GM12878 (cell line): ENCODE measurements around the gene RAD51B. TPM values are rescaled to one million over a fixed set of nuclear protein-coding genes. Genes with fewer than 3 reads are reported as not detected.

ENCODE experiments used
- ATAC-seq: fragments of 200-7000 bp; cut with Tn5 transposase; 3 replicates; pipeline ENCODE4 v1.9.1; 2020; ENCODE audit warnings: mild to moderate bottlenecking, moderate library complexity
- BruUV-seq: library from RNA; stranded (reverse); fragments of 400-500 nt; replicated peaks from 2 replicates; lab custom pipeline; 2021; lab: Mats Ljungman, UMichigan
- CTCF ChIA-PET: fragments of 300-600 bp; sonication (Branson Sonifier 250); formaldehyde crosslinking; extraction: SDS; loops from one replicate; lab custom pipeline; 2021; ENCODE audit warnings: inconsistent platforms; lab: Yijun Ruan, JAX
- POLR2A ChIA-PET: fragments of 350-600 bp; formaldehyde crosslinking; extraction: SDS; loops from one replicate; lab custom pipeline; 2021; ENCODE audit warnings: inconsistent platforms; lab: Charles Lee
- RAD21 ChIA-PET: fragments of 300-600 bp; sonication (Branson Sonifier 250); formaldehyde crosslinking; loops from one replicate; lab custom pipeline; 2023; ENCODE audit warnings: antibody characterized with exemption; ENCODE audit not compliant: unreplicated experiment; lab: Charles Lee
- SMC1A ChIA-PET: fragments of 300-600 bp; sonication (Branson Sonifier 250); formaldehyde crosslinking; loops from one replicate; lab custom pipeline; 2023; ENCODE audit not compliant: unreplicated experiment, uncharacterized antibody; lab: Charles Lee
- DNase-seq: peaks from one replicate; pipeline ENCODE4 v3.0.0-alpha.2; 2011; ENCODE audit warnings: low read depth, low spot score
- FAIRE-seq: peaks from 3 replicates; lab custom pipeline; 2011; peaks lifted over from hg19 to GRCh38; lab: Jason Lieb, UNC
- H2AFZ ChIP-seq: 2 replicates; pipeline ENCODE4 v1.6.0; 2011; ENCODE audit warnings: low read depth, low read length, control low read depth; ENCODE audit not compliant: control insufficient read depth
- H3K27ac ChIP-seq: 2 replicates; pipeline ENCODE4 v1.5.1; 2011; ENCODE audit warnings: control low read depth; ENCODE audit not compliant: control insufficient read depth, insufficient read depth
- H3K27me3 ChIP-seq, 2 experiments: replicated peaks in 1 of 2; 2 replicates each; pipeline versions ENCODE4 v1.6.0 to v1.6.1; 2011; ENCODE audit warnings: low read length in 1 of 2; ENCODE audit not compliant: control insufficient read depth in 2 of 2, insufficient read depth in 2 of 2
- H3K36me3 ChIP-seq, 2 experiments: 2 replicates each; pipeline ENCODE4 v1.5.1; 2011; ENCODE audit warnings: low read length in 1 of 2; ENCODE audit not compliant: control insufficient read depth in 2 of 2, insufficient read depth in 2 of 2
- H3K4me1 ChIP-seq: 2 replicates; pipeline ENCODE4 v1.6.1; 2011; ENCODE audit warnings: mild to moderate bottlenecking, low read length, moderate library complexity, mixed read lengths; ENCODE audit not compliant: control insufficient read depth, insufficient read depth
- H3K4me2 ChIP-seq: 2 replicates; pipeline ENCODE4 v1.6.0; 2011; ENCODE audit warnings: control low read depth; ENCODE audit not compliant: control insufficient read depth, insufficient read depth
- H3K4me3 ChIP-seq: fragments of 200-600 bp; sonication (generic); 2 replicates; pipeline ENCODE4 v1.5.1; 2016
- H3K79me2 ChIP-seq: 2 replicates; pipeline ENCODE4 v1.6.0; 2011; ENCODE audit warnings: low read length; ENCODE audit not compliant: control insufficient read depth, insufficient read depth
- H3K9ac ChIP-seq: 2 replicates; pipeline ENCODE4 v1.8.0; 2011; ENCODE audit warnings: low read length, control low read depth, mixed read lengths; ENCODE audit not compliant: control insufficient read depth, insufficient read depth
- H3K9me3 ChIP-seq: replicated peaks from 3 replicates; pipeline ENCODE4 v1.5.1; 2011; ENCODE audit warnings: mild to moderate bottlenecking, low read length; ENCODE audit not compliant: control insufficient read depth, insufficient read depth
- H4K20me1 ChIP-seq: 2 replicates; pipeline ENCODE4 v1.6.0; 2011; ENCODE audit not compliant: control insufficient read depth, insufficient read depth
- BACH1 ChIP-seq: fragments of 450-650 bp; IDR thresholded peaks from 2 replicates; pipeline ENCODE4 v1.6.1; 2017; ENCODE audit warnings: mild to moderate bottlenecking, borderline replicate concordance
- BRCA1 ChIP-seq: IDR thresholded peaks from 2 replicates; pipeline ENCODE4 v1.6.1; 2011; ENCODE audit warnings: low read depth, low read length, improper control_type of control experiment
- CREM ChIP-seq: IDR thresholded peaks from 2 replicates; pipeline ENCODE4 v1.6.1; 2014; ENCODE audit warnings: antibody characterized with exemption, low read depth
- FOXM1 ChIP-seq: IDR thresholded peaks from 2 replicates; pipeline ENCODE4 v1.6.1; 2012; ENCODE audit warnings: low read depth, mild to moderate bottlenecking, inconsistent platforms, low read length, moderate library complexity
- MYC ChIP-seq: IDR thresholded peaks from 2 replicates; pipeline ENCODE4 v1.6.1; 2011; ENCODE audit warnings: mild to moderate bottlenecking, low read length, moderate library complexity, inconsistent platforms; ENCODE audit not compliant: insufficient read depth, insufficient replicate concordance, insufficient read length, severe bottlenecking
- NRF1 ChIP-seq: conservative IDR thresholded peaks from 2 replicates; pipeline ENCODE4 v1.6.1; 2011; ENCODE audit warnings: mild to moderate bottlenecking, low read depth, low read length, improper control_type of control experiment
- POLR2A ChIP-seq: IDR thresholded peaks from 2 replicates; pipeline ENCODE4 v1.6.1; 2011; ENCODE audit warnings: low read depth, mild to moderate bottlenecking, low read length
- POLR2AphosphoS5 ChIP-seq: IDR thresholded peaks from 2 replicates; pipeline ENCODE4 v1.6.1; 2011; ENCODE audit warnings: mild to moderate bottlenecking, low read length, inconsistent platforms
- RBBP5 ChIP-seq: fragments of 200-600 bp; sonication (generic); conservative IDR thresholded peaks from 2 replicates; pipeline ENCODE4 v1.6.1; 2016
- RUNX3 ChIP-seq: IDR thresholded peaks from 2 replicates; pipeline ENCODE4 v1.6.1; 2012; ENCODE audit warnings: low read length, inconsistent platforms
- SREBF2 ChIP-seq: IDR thresholded peaks from 2 replicates; pipeline ENCODE4 v1.6.1; 2012; ENCODE audit warnings: mild to moderate bottlenecking, low read length
- TCF3 ChIP-seq: IDR thresholded peaks from 2 replicates; pipeline ENCODE4 v1.6.1; 2012; ENCODE audit warnings: low read depth, mild to moderate bottlenecking, low read length, borderline replicate concordance; ENCODE audit not compliant: insufficient read depth
- ZBED1 ChIP-seq: IDR thresholded peaks from 2 replicates; pipeline ENCODE4 v1.6.1; 2016; ENCODE audit warnings: borderline replicate concordance
- ZNF207 ChIP-seq: fragments of 450-650 bp; IDR thresholded peaks from 2 replicates; pipeline ENCODE4 v1.6.1; 2014; ENCODE audit warnings: antibody characterized with exemption, mild to moderate bottlenecking, borderline replicate concordance
- WGBS: methylation state at CpG from one replicate; pipeline ENCODE4 v1.1.6; 2016; ENCODE audit warnings: low lambda C conversion rate; ENCODE audit not compliant: insufficient replicate concordance, insufficient coverage; ENCODE audit errors: missing lambda C conversion rate; 5-methylcytosine and 5-hydroxymethylcytosine counted together
- in situ Hi-C: fragments of 300-500 bp; cut with MboI; formaldehyde crosslinking; loops from 9 replicates; pipeline ENCODE4 v1.14.3; 2018; ENCODE audit warnings: mixed read lengths
- intact Hi-C: fragments of 100-400 bp; cut with micrococcal nuclease; formaldehyde crosslinking; loops from one replicate; pipeline ENCODE4 v1.14.2; 2022; ENCODE audit not compliant: unreplicated experiment
- polyA plus RNA-seq, 11 experiments: library from polyadenylated mRNA; depleted of rRNA in 4 of 11; unstranded in 6 of 11; stranded (reverse) in 5 of 11; fragments of >200 nt; fragmentation: Nextera tagmentation in 4 of 11; fragmentation: Illumina TruSeq in 1 of 11; extraction: Ambion mirVana in 4 of 11; extraction: Trizol in 1 of 11; gene quantifications; 1 replicate in 1 of 11; 2 replicates in 10 of 11; pipeline versions ENCODE4 v1.2.1 to v1.2.3, GENCODE V29; 2011 to 2016; ENCODE audit warnings: inconsistent platforms in 2 of 11, missing spikeins in 2 of 11, low read depth in 1 of 11
- total RNA-seq, 4 experiments: library from RNA; depleted of rRNA in 3 of 4; stranded (reverse); fragments of >200 nt in 3 of 4; fragmentation: Illumina TruSeq in 1 of 4; extraction: Trizol in 1 of 4; gene quantifications; 2 replicates each; pipeline versions ENCODE4 v1.2.1 to v1.2.3, GENCODE V29; 2013 to 2021
- TF ChIP-seq, protein P1 (sequence below): IDR thresholded peaks from 2 replicates; pipeline ENCODE4 v1.6.1; 2011; ENCODE audit warnings: mild to moderate bottlenecking, low read depth, low read length, moderate library complexity; ENCODE audit not compliant: insufficient replicate concordance
- TF ChIP-seq, protein P2 (sequence below): IDR thresholded peaks from 2 replicates; pipeline ENCODE4 v1.6.1; 2011; ENCODE audit warnings: borderline replicate concordance, low read depth, mild to moderate bottlenecking, moderate library complexity, mixed read lengths, low read length; ENCODE audit not compliant: insufficient read depth; ENCODE audit errors: extremely low read length
- TF ChIP-seq, protein P3 (sequence below): IDR thresholded peaks from 2 replicates; pipeline ENCODE4 v1.6.1; 2011; ENCODE audit warnings: low read depth, low read length, improper control_type of control experiment, borderline replicate concordance

Gene RAD51B
- total and polyA plus RNA-seq, 10 of the 15 experiments (the other 5 are each of a cell fraction or from before 2014, with no cell fraction given) = 9.8 to 26.8 (median 21.3) TPM

DNA sequence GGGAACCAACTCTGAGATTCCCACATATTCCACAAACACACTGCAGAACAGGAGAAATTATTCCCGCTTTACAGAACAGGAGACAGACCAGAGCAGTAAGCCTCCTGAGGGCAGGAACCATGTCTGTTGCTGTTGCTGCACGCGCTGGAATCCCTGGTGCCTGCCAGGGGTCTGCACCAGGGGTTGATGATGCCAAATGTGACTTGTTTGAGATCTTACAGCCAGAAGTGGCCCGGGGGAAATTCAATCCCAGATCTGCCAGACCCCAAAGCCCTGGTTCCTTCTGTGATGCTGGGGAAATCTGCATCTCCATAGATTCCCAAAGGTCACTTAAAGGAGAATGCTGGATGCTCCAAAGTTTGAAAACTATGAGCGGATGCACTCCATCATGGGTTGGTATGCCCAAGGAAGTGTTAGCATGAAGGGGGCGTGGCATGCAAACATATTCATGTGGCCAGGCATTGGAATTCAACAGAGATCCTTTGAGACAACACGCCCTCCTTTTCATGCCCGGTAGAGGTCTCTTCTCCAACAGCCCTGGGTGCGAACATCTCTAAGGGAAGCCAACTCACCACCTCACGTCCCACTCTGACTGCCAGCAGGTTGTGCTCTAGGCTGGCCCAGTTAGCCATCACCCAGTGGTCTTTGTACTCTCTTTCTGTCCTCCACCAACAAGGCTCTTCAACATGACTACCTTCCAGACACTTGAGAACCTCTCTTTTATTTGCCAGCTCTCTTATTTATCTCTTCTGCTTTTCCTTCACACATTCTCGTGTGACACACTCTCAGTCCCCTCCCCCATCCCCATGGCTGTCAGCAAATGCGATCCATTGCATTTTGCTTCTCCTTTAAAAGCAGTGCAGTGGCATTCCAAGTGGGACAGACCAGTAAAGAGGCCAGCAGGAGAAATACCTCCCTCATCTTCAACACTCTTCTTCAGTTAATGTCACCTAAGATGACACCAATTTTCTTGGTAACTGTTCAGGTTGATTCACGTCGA, 841.9 kb downstream of the RAD51B start:
- no peak overlapping the region for H3K9ac ChIP-seq
- no peak for FAIRE-seq
- in situ Hi-C loops = no loop called here
- WGBS = 89% methylated on average over 14 of the region's 14 CpGs
- H3K36me3 ChIP-seq = no peaks in the 10 kb centered on the region
- H3K79me2 ChIP-seq = no peaks in the 10 kb centered on the region
- no peaks in the 10 kb centered on the region for H4K20me1 ChIP-seq
- SMC1A ChIA-PET = interaction anchor here (0.9 to 5.0 kb wide), 4 partner anchors 23 to 364 kb away, joined by 4 to 34 read pairs (median 6); no protein-coding TSS in a partner anchor
- CTCF ChIA-PET = no interaction called here
- no peak overlapping the region for H2AFZ ChIP-seq
- POLR2A ChIA-PET = interaction anchor here (0.5 kb wide), 1 partner anchor 25 kb away, joined by 3 read pairs; no protein-coding TSS in a partner anchor
- no peak overlapping the region for H3K4me3 ChIP-seq
- H3K9me3 ChIP-seq = no peaks in the 10 kb centered on the region
- H3K4me1 ChIP-seq = peaks cover 22% of the 10 kb centered on the region
- no peak overlapping the region for H3K27ac ChIP-seq
- no TSS peak for BruUV-seq
- RAD21 ChIA-PET = no interaction called here
- ATAC-seq = no peak
- intact Hi-C loops = loop anchor here (5.0 kb wide), 2 partner anchors 164 to 259 kb away; no protein-coding TSS in a partner anchor
- no peak for DNase-seq
- H3K27me3 ChIP-seq = no peaks in the 10 kb centered on the region
- H3K4me2 ChIP-seq = no peak overlapping the region
- no peak for TF ChIP-seq FOXM1
- TF ChIP-seq POLR2AphosphoS5 = no peak
- no peak for TF ChIP-seq RBBP5
- TF ChIP-seq ZNF207 = no peak
- TF ChIP-seq ZBED1 = no peak
- TF ChIP-seq MYC = no peak
- TF ChIP-seq, protein P1, sequence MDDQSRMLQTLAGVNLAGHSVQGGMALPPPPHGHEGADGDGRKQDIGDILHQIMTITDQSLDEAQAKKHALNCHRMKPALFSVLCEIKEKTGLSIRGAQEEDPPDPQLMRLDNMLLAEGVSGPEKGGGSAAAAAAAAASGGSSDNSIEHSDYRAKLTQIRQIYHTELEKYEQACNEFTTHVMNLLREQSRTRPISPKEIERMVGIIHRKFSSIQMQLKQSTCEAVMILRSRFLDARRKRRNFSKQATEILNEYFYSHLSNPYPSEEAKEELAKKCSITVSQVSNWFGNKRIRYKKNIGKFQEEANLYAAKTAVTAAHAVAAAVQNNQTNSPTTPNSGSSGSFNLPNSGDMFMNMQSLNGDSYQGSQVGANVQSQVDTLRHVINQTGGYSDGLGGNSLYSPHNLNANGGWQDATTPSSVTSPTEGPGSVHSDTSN = no peak
- no peak for TF ChIP-seq NRF1
- TF ChIP-seq CREM = no peak
- TF ChIP-seq, protein P2, sequence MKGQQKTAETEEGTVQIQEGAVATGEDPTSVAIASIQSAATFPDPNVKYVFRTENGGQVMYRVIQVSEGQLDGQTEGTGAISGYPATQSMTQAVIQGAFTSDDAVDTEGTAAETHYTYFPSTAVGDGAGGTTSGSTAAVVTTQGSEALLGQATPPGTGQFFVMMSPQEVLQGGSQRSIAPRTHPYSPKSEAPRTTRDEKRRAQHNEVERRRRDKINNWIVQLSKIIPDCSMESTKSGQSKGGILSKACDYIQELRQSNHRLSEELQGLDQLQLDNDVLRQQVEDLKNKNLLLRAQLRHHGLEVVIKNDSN = no peak
- no peak for TF ChIP-seq BACH1
- TF ChIP-seq BRCA1 = no peak
- TF ChIP-seq, protein P3, sequence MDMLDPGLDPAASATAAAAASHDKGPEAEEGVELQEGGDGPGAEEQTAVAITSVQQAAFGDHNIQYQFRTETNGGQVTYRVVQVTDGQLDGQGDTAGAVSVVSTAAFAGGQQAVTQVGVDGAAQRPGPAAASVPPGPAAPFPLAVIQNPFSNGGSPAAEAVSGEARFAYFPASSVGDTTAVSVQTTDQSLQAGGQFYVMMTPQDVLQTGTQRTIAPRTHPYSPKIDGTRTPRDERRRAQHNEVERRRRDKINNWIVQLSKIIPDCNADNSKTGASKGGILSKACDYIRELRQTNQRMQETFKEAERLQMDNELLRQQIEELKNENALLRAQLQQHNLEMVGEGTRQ = no peak
- TF ChIP-seq RUNX3 = no peak
- no peak for TF ChIP-seq TCF3
- TF ChIP-seq POLR2A = no peak
- TF ChIP-seq SREBF2 = no peak
